ENCODE results near the gene BMP4. TPM values are rescaled to one million over a fixed set of nuclear protein-coding genes. Genes with fewer than 3 reads are reported as not detected.
A peak's percentile ranks its signal among the peaks of the same experiment; 100 is the strongest.

Gene BMP4
- total RNA-seq, 1 experiment from 2014 or later = 24.8 TPM

GRCh38 chr14:53957739-53958138, 1.1 kb upstream of the BMP4 start:
- H3K9me3 Mint-ChIP-seq (ENCODE audit: low read depth, unreplicated experiment) = no peaks in the 10 kb centered on the region
- H3K27me3 Mint-ChIP-seq (ENCODE audit: unreplicated experiment) = no peaks in the 10 kb centered on the region
- no peak for TF ChIP-seq CTCF (IDR thresholded peaks at IDR 0.05; ENCODE audit: unreplicated experiment)
- CTCF ChIA-PET = interaction anchor here (1.2 to 1.3 kb wide), 2 partner anchors 44 to 371 kb away, joined by 6 read pairs; no protein-coding TSS in a partner anchor
- H3K4me3 Mint-ChIP-seq (ENCODE audit: low read depth, unreplicated experiment) = peak overlapping the region; percentile 85
- peaks cover 13% of the 10 kb centered on the region for H3K4me1 Mint-ChIP-seq (ENCODE audit: low read depth, unreplicated experiment)
- intact Hi-C loops (cut with micrococcal nuclease; ENCODE audit: unreplicated experiment) = loop anchor here (2.0 to 10.0 kb wide), 4 partner anchors 107 to 377 kb away; no protein-coding TSS in a partner anchor
- DNase-seq = no peak
- no TSS peak for BruUV-seq (replicated peaks)
- peak overlapping the region; percentile 54 for H3K27ac Mint-ChIP-seq (ENCODE audit: unreplicated experiment)
- H3K36me3 Mint-ChIP-seq (ENCODE audit: insufficient read depth, unreplicated experiment) = peaks cover 43% of the 10 kb centered on the region

GRCh38 chr14:53955671-53956426, 776 bp downstream of the BMP4 start:
- H3K27ac Mint-ChIP-seq (ENCODE audit: unreplicated experiment) = peak overlapping the region; percentile 78
- H3K4me1 Mint-ChIP-seq (ENCODE audit: low read depth, unreplicated experiment) = peaks cover 10% of the 10 kb centered on the region
- peak; percentile 67 for DNase-seq

GRCh38 chr14:53955229-53955556, 1.4 kb downstream of the BMP4 start:
- H3K36me3 Mint-ChIP-seq (ENCODE audit: insufficient read depth, unreplicated experiment) = peaks cover 57% of the 10 kb centered on the region
- BruUV-seq (replicated peaks) = no TSS peak
- no peak for TF ChIP-seq CTCF (IDR thresholded peaks at IDR 0.05; ENCODE audit: unreplicated experiment)
- CTCF ChIA-PET = interaction anchor here (0.6 to 2.6 kb wide), 2 partner anchors 8 to 12 kb away, joined by 3 to 10 read pairs; no protein-coding TSS in a partner anchor
- H3K27ac Mint-ChIP-seq (ENCODE audit: unreplicated experiment) = peak overlapping the region; percentile 78
- DNase-seq = no peak
- no peaks in the 10 kb centered on the region for H3K9me3 Mint-ChIP-seq (ENCODE audit: low read depth, unreplicated experiment)
- H3K4me1 Mint-ChIP-seq (ENCODE audit: low read depth, unreplicated experiment) = peaks cover 10% of the 10 kb centered on the region
- intact Hi-C loops (cut with micrococcal nuclease; ENCODE audit: unreplicated experiment) = loop anchor here (10.0 kb wide), 2 partner anchors 150 to 380 kb away; no protein-coding TSS in a partner anchor
- H3K27me3 Mint-ChIP-seq (ENCODE audit: unreplicated experiment) = no peaks in the 10 kb centered on the region
- peak overlapping the region; percentile 85 for H3K4me3 Mint-ChIP-seq (ENCODE audit: low read depth, unreplicated experiment)

More at GRCh38 chr14:53955671-53956426, 776 bp downstream of the BMP4 start:
- no peak for TF ChIP-seq CTCF (IDR thresholded peaks at IDR 0.05; ENCODE audit: unreplicated experiment)
- CTCF ChIA-PET = interaction anchor here (0.6 to 1.6 kb wide), 6 partner anchors 8 to 373 kb away, joined by 3 to 4 read pairs (median 4); no protein-coding TSS in a partner anchor
- H3K27me3 Mint-ChIP-seq (ENCODE audit: unreplicated experiment) = no peaks in the 10 kb centered on the region
- BruUV-seq (replicated peaks) = no TSS peak
- peaks cover 53% of the 10 kb centered on the region for H3K36me3 Mint-ChIP-seq (ENCODE audit: insufficient read depth, unreplicated experiment)
- H3K4me3 Mint-ChIP-seq (ENCODE audit: low read depth, unreplicated experiment) = peak overlapping the region; percentile 85
- H3K9me3 Mint-ChIP-seq (ENCODE audit: low read depth, unreplicated experiment) = no peaks in the 10 kb centered on the region
- intact Hi-C loops (cut with micrococcal nuclease; ENCODE audit: unreplicated experiment) = loop anchor here (2.0 to 10.0 kb wide), 4 partner anchors 105 to 379 kb away; no protein-coding TSS in a partner anchor

- BruUV-seq (replicated peaks) = no TSS peak
- H3K36me3 Mint-ChIP-seq (ENCODE audit: insufficient read depth, unreplicated experiment) = peaks cover 62% of the 10 kb centered on the region
- TF ChIP-seq CTCF (IDR thresholded peaks at IDR 0.05; ENCODE audit: unreplicated experiment) = no peak
- CTCF ChIA-PET = interaction anchor here (0.5 to 2.6 kb wide), 5 partner anchors 9 to 773 kb away, joined by 3 to 10 read pairs (median 3); no protein-coding TSS in a partner anchor
- peak overlapping the region; percentile 85 for H3K4me3 Mint-ChIP-seq (ENCODE audit: low read depth, unreplicated experiment)
- peaks cover 10% of the 10 kb centered on the region for H3K4me1 Mint-ChIP-seq (ENCODE audit: low read depth, unreplicated experiment)
- H3K27me3 Mint-ChIP-seq (ENCODE audit: unreplicated experiment) = no peaks in the 10 kb centered on the region
- intact Hi-C loops (cut with micrococcal nuclease; ENCODE audit: unreplicated experiment) = loop anchor here (10.0 kb wide), 2 partner anchors 150 to 380 kb away; no protein-coding TSS in a partner anchor
- no peaks in the 10 kb centered on the region for H3K9me3 Mint-ChIP-seq (ENCODE audit: low read depth, unreplicated experiment)
- peak; percentile 36 for DNase-seq
- H3K27ac Mint-ChIP-seq (ENCODE audit: unreplicated experiment) = peak overlapping the region; percentile 78
Observed at GRCh38 chr14:53954551-53955228, 1.9 kb downstream of the BMP4 start.
